NCI-H2227 treated with DMSO at 0.1 percent for 48 hours (cell line): Measurements from ENCODE around the gene SLC26A2.

Experiments used
- DNase-seq: peaks from one replicate; lab custom pipeline; 2025; lab: John Stamatoyannopoulos, UW

The SLC26A2 gene

DNA sequence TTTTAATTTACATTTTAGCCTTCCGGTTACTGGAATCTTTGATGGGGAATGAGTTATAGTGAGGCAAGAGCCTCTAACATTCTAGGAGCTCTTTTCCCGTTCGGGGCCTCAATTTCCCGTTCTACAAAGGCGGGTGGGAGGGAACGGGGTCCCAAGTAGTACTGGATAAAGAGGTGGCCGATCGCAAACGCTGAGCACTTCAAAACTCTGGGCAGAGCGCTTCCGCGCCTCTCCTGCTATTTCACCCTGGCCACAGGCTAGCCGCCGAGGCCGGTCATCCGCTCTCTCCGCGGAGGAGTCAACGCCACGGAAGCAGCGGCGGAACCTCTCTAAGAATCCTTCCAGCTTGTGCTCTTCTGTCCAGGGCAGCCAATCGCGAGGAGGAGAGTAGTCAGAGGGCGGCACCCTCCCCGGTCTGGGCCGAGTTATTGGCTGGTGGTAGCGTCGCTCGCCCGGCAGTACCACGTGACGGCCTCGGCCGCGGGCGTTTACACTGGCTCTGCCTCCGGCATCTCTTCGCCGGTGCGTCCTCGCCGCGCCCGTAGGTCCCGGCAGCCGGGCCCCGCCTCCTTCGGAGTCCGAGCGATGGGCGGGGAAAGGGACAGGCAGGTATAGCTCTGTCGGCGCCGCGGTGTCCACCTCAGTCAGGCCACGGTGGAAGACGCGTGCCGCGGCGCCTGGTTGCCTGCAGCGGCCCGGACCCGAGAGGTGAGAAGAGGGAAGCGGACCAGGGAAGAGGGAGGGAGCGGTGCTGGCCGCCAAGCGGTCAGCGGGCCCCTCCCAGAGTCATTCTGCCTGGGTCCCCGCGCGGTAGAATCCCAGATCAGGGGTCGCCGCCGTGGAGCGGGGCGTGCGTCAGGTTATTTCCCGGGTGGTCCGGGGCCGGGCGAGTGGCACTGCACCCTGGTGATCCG, at the start of gene SLC26A2:
SLC26A2 (plus strand) TSS at position 487 of the 914 bp plus-strand sequence. CDS start 16,895 bp downstream, outside the sequence.
- DNase-seq, result peak; percentile 94

DNA sequence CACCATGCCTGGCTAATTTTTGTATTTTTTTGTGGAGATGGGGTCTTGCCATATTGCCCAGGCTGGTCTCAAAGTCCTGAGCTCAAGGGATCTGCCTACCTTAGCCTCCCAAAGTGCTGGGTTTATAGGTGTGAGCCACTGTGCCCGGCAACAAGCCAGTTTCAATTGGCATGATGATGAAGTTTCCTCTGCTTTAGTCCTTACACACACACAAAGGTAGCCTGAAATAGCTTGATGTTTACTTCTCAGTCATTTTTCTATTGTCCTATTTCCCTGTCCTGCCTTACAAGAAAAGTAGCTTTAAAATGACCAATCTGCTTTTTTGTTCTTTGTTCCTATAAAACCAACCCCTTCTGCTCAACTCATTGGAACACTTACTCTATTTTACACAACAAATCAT, 49.5 kb upstream of the SLC26A2 start:
- no peak for DNase-seq

DNA sequence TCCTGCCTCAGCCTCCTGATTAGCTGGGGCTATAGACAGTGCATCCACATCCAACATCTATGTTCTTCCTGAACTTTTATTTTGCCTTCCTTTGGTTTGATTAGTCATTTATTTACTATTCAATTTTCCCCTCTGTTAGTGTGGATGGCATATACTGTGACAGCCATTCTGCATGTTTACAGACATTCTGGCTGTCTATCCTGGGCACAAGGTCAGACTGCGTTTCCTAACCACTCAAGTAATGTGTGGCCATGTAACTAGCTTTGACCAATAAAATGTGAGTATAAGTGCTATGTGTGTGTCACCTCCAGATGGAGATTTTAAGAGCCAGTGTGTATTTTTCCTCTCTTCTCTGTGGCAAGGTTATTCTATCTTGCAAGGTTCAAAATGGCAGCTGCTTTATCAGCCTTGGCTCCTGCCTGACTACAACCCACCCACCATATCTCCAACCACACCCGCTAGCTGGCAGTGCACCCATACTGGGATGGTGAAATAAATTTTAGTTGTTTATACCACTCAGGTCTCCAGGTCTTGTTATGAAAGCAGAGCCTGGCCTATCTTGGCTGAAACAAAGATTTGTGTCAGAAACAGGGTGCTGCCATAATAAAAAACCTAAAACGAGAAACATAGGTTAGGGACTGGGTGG, 48.2 kb upstream of the SLC26A2 start:
- DNase-seq, result no peak

DNA sequence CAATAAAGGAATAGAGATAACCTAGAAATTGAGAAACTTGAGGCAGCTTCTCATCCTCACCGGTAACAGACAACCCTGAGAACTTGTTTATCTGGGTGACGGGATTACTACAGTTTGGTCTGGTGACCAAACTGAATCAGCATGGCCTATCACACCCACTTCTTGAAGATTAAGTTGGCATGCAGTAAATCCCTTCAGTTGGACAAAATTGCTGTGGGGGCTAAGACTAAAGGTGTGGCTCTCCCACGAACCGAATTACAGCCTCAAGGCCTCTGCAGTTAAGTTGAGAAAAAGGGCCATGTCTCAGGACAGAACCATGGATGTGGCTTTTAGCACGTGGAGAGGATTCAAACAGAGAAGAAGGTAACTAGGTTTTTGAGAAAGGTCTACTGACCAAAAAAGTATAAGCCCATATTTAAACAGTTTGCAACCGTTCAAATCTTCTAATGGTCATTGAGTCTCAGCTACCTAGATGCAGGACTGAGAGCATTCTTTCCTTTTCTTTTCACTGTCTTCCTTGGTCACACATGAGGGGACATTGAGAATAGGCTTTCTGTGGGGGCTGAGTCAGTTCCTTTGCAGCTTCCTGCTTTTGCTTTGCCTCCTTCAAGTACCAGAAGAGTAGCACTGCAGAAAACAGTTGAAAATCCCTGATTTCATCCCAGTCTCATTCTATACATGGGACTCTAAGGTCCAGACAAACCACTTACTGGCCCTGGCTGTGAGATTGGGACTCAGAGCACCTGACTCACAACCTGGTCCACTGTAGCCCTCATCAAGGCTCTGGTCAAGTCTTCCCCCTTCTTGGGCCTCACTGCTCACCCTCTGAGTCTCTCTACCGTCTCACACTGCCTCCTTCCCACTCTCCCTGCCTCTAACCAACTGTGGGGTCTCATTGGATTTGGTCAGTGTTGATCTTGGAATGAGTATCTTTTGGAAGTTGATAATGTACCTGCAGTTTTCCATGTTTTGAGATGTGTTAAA, 46.8 kb upstream of the SLC26A2 start:
- DNase-seq, result no peak

DNA sequence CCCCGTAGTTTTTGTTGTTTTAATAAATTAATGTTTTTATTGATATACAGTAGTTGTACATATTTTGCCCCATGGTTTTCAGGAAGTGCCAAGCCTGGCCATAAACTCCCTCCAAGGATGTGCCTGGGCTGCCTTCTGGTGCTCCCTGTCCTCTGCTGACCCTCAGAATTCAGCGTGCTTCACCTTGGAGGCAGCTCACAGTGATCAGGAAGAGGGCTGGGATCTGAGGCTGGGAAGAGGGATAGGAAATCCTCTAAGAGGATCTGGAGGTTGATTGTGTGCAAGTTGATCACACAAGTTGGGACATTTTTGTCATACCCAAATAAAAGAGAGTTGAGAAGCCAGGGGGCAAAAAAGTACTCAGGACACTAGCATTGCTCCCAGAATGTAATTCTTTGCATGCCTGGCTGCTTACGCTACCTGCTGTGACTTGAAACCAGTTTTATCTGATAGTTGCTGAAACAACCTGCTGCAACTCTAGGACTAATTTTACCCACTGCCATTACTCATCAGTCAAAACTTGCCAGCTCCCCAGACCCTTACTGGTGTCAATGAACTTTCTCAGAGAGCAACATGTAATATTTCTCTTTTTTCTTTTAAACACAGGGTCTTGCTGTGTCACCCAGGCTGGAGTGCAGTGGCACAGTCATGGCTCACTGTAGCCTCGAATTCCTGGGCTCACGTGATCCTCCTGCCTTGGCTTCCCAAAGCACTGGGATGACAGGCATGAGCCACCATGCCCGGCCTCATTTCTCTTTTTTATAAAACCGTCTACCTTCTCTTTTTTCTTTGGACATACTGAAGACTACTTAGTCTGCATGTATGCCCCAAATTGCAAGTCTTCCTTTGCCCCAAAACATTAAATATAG, 44.9 kb upstream of the SLC26A2 start:
- no peak for DNase-seq

DNA sequence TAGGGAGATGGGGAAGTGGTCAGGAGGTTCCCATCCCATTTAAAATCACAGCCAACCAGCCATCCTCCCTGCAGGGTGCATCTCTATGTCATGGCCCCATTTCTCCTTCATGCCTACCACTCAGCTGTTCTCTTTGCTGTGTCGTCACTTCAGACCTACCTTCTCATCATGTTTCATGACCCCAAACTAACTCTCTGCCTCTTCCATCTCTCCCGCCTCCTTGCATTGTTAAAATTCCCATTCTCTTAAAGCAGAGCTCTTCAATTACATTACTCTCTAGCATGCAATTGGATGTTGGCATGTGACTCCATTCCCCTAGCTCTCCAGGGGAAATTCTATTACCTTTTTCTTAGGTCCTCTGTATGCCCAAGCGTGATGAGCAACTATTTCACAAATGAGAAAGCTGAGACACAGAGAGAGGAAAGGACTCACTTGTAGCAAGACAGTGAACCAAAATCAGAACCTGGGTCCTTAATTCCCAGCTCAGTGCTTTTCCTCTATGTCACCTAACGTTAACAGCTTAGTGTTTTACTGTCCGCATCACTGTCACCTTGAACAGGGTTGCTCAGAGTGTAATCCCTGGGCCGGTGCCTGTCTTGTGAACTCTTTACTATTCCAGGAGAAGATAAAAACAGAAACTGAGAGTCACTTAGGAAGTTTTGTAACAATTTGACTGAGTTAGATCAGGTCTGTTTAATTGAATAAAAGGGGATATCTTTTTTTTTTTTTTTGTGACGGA, 44.1 kb upstream of the SLC26A2 start:
- DNase-seq, result no peak

DNA sequence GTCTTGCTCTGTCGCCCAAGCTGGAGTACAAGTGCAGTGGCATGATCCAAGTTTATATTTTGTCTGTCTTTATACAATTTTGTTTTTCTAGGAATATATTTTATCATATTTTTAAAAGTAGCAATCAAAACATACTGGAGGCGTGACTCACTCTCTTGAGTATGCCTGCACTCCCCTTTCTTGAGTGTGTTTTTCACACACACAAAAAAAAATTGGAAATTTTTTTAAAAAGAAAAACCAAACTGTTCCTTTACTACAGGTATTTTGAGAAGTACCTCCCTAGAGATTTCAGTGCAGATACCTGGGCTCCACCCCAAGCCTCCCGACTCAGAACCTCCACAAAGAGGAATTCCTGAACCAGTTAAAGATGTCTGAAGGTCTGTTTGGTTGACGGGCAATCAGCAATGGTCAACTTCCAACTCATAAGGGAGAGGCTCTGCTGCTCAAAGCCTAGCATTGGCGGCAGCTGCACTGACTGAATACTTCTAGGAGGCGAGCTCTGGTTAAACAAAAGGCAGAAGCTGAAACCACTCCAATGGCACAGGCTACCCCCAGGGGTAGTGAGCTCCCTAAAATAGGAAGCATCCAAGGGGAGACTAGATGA, 43.4 kb upstream of the SLC26A2 start:
- no peak for DNase-seq

DNA sequence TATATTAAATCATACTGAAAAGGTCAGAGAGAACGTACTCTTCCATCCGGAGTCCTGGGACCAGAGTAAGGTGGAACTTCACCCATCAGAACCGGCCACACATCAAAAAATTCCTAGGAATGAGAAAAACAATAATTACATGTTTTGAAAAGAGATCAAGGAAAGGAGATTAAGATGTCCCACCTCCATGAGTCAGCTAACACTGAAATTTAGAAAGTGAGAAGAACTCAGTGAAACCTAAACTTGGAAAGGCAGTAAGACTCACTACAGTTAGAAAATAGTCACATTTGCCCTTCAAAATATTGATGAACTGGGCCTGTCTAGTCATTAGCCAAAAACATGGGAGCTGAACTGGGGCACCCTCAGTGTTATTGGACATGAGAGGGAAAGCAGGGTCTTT, 39.0 kb upstream of the SLC26A2 start:
- DNase-seq, result no peak

DNA sequence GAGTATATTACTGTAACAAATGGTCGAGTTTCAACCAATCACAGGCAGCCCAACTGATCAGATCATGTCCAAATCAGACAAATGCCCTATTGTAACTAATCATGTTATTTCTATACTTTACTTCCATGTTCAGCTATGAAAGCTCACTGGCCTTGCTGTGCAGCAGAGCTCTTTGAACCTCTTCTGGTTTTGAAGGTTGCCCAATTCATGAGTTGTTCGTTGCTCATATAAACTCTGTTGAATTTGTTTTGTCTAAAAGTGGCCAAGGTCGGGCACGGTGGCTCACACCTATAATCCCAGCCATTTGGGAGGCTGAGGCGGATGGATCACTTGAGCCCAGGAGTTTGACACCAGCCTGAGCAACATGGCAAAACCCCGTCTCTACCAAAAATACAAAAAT, 37.6 kb upstream of the SLC26A2 start:
- DNase-seq, result no peak

DNA sequence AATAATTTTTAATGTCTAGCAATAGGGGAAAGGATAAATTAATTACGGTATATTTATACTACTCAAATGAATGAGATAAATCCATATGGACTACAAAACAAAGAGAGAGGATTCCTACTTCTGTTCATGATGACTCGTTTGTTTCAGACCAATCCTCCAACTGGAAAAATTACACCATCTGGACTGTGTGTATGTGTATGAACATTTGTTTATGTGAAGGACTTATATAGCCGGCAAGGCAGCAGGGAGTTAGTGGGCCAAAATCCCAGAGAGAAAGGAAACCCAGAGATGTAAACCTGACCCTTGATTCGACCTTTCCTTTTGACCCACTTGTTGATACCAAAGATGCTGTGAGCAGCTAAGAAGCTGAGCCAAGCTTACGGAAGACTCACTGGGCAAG, 36.1 kb upstream of the SLC26A2 start:
- no peak for DNase-seq

DNA sequence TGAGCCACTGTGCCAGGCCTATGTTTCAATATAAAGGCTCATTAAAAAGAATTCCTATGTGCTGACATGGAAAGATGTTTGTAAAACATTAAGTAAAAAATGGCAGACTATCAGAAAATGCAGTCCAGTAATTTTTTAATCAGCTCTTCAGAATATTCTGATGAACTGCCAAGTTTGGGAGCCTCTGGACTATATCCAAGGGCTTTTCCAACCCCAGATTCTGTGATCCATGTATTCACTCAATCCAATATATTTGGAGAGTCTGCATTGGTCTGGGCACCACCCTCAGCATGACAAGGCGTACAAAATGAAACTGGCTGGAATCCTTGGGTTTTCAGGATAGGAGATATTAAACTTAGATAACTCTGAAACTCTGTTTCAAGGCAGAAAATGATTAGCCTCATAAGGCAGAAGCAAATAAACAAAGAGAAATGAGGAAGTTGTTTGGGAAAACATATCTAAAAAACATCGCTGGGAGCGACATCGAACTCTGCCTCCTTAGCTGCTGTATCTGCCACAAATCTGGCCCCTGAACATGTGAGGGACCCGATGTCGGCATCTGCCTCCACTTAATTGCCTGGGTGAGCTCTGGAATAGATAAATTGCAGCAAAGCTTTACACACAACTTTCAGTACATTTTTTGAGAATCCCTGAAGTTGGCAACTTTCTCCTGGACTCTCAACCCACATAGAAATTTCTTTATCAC, 30.4 kb upstream of the SLC26A2 start:
- no peak for DNase-seq

DNA sequence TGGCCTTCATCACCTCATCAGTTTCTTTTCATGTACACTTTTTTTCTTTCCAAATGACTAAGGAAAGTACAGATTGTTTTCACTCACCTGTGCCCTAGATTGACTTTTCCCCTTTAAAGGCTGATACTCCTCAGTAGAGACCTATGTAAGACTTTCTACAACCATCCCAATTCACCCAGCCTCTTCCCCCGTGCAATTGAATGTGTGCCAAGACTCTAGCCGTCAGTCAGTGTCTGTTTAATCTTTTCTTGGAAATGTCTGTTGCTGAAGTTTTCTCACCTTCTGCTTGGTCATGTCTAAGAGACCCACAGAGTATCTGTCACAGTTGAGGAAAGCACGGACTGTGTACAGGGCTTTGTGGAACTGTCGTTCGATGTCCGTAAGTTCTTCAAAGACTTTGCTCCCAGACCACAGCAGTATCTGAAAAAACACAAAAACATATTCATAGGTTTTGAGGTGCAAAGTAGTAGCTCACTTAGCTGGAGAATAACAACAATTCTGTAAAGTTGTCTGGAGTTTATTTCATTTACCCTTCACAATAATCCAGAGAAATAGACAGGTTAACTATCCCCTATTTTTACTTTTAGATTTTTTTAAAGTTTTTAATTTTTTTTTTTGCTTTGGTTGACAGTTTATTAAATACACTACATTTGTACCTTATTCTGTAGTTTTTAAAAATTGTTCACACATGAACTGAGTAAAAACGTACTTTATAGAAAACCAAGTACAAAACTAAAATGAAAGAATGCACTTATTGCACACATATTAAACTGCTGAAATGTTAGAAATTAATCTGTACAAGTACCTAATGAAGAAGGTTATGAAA, 29.6 kb upstream of the SLC26A2 start:
- DNase-seq, result no peak

DNA sequence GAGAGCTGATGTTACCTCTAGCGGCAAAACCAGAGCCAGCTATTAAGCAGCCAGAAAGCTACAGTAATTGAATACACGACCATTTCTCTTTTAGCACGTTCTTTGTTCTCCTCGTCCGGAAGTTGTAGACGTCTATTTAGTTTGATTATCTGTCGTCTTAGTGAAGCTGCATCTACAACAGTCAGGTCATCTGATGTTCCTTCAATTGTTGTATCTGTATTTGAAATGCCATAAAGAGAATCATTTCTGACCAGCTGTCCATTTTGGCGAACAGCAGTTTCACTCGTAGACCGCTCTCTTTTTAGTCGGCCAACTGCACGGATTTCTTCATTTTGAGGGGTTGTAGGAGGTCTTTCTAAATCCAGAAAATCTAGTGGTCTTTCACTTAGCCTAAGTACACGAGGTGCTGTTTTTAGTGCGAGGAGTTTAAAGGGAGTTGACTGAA, 28.5 kb upstream of the SLC26A2 start:
- peak; percentile 36 for DNase-seq

DNA sequence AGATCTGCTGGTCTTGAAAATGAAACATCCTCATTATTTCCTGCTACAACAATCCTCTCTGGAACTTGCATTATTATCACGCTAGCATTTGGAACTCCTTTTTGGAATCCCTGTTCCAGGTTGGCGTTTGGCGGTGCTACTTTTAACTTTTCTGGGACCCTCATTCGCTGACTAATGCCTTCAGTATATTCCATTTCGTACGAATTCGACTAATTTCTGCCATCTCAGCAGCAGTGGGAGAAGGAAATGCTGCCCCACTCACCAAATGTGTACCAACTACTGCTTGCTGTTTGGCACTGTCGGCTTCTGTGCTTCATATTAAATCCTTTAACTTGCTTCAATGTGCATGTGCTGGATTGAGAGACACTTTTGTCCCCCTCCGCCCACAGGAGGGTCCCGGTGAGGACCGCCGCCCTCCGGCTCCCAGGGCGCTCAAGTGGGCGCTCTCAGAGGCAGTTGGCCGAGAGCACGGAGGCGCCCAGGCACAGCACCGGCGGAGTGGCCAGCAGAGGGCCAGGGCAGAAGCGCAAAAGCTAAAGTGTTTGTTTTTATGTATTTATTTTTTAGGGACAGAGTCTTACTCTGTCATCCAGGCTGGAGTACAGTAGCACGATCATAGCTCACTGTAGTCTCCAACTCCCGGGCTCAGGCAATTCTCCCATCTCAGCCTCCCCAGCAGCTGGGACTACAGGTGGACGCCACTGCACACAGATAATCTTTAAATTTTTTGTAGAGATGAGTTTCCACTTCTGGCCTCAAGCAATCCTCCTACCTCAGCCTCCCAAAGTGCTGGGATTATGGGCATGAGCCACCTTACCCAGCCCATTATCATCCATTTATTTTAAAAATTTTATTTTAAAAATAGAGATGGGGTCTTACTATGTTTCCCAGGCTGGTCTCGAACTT, 27.9 kb upstream of the SLC26A2 start:
- DNase-seq, result peak; percentile 46

DNA sequence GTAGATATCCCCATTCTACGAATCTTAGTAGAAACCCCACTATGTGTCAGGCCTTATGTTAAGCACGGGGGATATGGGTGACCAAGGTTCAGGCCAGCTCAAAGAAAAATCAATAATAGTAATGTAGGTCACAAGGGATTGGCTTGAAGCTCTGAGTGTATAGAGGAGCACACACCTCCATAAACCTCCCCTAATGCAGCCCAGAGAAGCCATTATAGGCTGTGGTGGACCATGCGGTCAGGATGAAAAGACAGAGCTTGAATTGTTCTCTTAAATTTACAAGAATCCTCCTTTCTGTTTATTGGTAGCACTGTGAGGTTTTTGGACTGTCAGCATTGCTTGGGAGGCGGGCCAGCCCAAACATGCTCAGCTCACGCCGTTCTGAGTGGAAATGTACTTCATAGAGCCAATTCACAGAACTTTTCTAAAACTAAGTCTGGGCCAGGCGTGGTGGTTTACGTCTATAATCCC, 25.1 kb upstream of the SLC26A2 start:
- no peak for DNase-seq

DNA sequence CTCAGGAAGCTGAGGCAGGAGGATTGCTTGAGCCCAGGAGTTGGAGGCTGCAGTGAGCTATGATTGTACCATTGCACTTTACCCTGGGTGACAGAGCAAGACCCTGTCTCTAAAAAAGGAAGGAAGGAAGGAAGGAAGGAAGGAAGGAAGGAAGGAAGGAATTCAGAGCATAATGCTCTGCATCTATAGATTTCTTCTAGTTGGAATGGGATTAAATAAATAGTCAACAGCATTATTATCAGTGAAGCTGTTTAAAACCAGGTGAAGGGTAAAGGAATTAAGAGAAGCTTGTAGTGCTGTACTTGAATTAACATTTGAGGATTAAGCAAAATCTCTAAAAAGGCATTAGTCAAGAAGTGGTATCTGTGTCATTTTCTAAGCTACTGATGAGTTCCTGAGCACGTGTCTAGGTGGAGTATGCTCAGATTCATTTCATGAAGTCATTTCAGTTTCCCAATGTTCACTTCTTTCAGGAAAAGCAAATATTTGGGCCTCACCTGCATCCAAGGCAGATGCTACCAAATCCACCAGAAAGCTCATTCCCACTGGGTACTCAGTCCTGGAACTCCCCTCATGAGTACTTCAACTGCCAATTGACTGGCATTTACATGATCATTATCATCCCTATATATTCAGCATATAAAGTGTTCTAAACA, 24.4 kb upstream of the SLC26A2 start:
- DNase-seq, result no peak

DNA sequence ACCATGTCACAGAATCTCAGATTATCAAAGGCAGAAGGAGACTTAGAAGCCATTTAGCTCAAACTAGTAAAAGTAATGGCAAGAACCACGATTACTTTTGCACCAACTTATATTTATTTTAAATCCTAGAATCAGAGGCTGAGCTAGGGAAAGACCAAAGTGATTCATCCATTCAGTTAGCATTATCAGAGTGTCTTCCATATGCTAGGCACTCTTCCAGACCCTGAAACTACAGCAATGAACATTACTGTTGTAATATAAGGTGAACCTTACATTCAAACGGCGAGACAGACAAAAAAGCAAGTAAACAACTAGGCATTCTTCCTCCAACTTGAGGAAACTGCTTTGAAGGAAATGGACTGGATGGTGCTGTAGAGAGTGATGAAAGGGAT, 23.9 kb upstream of the SLC26A2 start:
- no peak for DNase-seq
